EH (cell line): ENCODE data around the gene PBXIP1.

ENCODE experiments used
- DNase-seq: peaks from one replicate; pipeline ENCODE4 v3.0.0-alpha.2; 2015; ENCODE audit warnings: low read depth

PBXIP1 gene

GRCh38 chr1:154955718-154956543 lies at the start of gene PBXIP1:
TSS of gene PBXIP1 (minus strand) at chr1:154956099. CDS start at chr1:154953721, 2,378 bp downstream.
- DNase-seq = peak; percentile 92

- no peak for DNase-seq
Measured at GRCh38 chr1:155005076-155006011, 49.4 kb upstream of the PBXIP1 start.

GRCh38 chr1:155004352-155005075 lies 48.6 kb upstream of the PBXIP1 start:
- no peak for DNase-seq

GRCh38 chr1:155003766-155004351 lies 48.0 kb upstream of the PBXIP1 start:
- DNase-seq = peak; percentile 71

- DNase-seq = peak; percentile 21
Measured at GRCh38 chr1:155003227-155003765, 47.4 kb upstream of the PBXIP1 start.

GRCh38 chr1:155002464-155003226 lies 46.7 kb upstream of the PBXIP1 start, which contains the start of gene ZBTB7B:
TSS of gene ZBTB7B (plus strand) at chr1:155002802. CDS start at chr1:155014661, 11,859 bp downstream.
- DNase-seq = peak; percentile 46

- peak; percentile 99 for DNase-seq
Measured at GRCh38 chr1:155001675-155002463, 46.0 kb upstream of the PBXIP1 start.

- DNase-seq = no peak
Measured at GRCh38 chr1:155001425-155001674, 45.5 kb upstream of the PBXIP1 start.

GRCh38 chr1:155000726-155001424 lies 45.0 kb upstream of the PBXIP1 start:
- peak; percentile 83 for DNase-seq

- DNase-seq = no peak
Measured at GRCh38 chr1:155000411-155000725, 44.5 kb upstream of the PBXIP1 start.

GRCh38 chr1:154999571-155000410 lies 43.9 kb upstream of the PBXIP1 start:
- no peak for DNase-seq

- peak; percentile 74 for DNase-seq
Measured at GRCh38 chr1:154998818-154999570, 43.1 kb upstream of the PBXIP1 start.

GRCh38 chr1:154998201-154998780 lies 42.4 kb upstream of the PBXIP1 start:
- DNase-seq = no peak

GRCh38 chr1:154996966-154997701 lies 41.2 kb upstream of the PBXIP1 start:
- DNase-seq = no peak

- DNase-seq = peak; percentile 86
Measured at GRCh38 chr1:154995301-154995983, 39.5 kb upstream of the PBXIP1 start.

- no peak for DNase-seq
Measured at GRCh38 chr1:154994591-154994990, 38.7 kb upstream of the PBXIP1 start.
